ENCODE data around the gene CRIP2.
A peak's percentile ranks its signal among the peaks of the same experiment; 100 is the strongest.

CRIP2 gene

DNA sequence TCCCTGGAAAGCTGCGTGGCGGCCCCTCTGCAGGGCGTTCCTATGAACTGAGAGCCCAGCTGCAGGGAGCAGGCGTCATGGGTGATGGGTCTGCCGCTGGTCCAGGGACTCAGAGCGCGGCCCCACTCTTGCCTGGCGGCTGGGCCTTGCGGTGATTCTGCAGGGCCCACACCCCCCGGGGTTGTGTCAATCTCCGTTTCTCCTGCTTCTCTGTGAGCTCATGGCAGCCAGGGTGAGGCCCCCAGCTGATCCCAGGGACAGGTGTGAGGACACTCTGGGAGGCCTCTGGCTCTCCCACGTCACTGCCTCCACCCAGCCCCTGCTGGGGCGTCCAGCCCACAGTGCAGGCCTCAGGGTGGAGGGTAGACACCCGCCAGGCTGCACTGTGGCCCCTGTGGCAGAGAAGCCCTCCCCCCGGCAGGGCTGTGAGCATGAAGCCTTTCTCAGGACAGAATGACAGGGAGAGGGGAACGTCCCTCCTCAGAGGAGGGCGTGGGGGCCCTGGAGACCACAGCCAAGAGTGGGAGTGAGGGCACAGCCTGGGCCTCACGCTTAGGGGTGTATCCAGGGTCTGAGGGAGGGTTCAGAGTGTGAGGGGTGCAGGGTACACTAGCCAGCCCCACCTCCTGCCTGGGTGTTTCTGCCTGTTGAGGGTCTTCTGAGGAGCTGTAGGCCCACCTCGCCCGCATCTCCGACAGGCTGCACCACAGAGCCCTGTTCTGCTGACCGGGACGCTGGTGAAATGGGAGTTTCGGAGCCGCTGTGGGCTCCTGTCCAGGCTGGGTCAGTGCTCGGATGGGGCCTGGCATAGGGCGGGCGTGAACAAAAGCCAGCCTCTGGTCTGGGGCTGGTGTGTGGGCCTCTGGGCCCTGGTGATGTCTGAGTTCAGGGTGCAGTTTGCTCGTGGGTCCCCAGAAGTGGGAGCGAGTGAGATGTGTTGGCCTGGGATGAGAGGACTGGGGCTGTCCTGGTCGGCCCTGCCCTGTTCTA is 26.7 kb upstream of the CRIP2 start:
- TF ChIP-seq, protein P1, sequence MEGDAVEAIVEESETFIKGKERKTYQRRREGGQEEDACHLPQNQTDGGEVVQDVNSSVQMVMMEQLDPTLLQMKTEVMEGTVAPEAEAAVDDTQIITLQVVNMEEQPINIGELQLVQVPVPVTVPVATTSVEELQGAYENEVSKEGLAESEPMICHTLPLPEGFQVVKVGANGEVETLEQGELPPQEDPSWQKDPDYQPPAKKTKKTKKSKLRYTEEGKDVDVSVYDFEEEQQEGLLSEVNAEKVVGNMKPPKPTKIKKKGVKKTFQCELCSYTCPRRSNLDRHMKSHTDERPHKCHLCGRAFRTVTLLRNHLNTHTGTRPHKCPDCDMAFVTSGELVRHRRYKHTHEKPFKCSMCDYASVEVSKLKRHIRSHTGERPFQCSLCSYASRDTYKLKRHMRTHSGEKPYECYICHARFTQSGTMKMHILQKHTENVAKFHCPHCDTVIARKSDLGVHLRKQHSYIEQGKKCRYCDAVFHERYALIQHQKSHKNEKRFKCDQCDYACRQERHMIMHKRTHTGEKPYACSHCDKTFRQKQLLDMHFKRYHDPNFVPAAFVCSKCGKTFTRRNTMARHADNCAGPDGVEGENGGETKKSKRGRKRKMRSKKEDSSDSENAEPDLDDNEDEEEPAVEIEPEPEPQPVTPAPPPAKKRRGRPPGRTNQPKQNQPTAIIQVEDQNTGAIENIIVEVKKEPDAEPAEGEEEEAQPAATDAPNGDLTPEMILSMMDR (IDR thresholded peaks at IDR 0.05; ENCODE audit: low read depth, low read length, missing control alignments): no peak
- no peak overlapping the region for H3K4me3 ChIP-seq (replicated peaks; ENCODE audit: low read depth, low read length)
- DNase-seq (ENCODE audit: extremely low read depth, low read depth): no peak

DNA sequence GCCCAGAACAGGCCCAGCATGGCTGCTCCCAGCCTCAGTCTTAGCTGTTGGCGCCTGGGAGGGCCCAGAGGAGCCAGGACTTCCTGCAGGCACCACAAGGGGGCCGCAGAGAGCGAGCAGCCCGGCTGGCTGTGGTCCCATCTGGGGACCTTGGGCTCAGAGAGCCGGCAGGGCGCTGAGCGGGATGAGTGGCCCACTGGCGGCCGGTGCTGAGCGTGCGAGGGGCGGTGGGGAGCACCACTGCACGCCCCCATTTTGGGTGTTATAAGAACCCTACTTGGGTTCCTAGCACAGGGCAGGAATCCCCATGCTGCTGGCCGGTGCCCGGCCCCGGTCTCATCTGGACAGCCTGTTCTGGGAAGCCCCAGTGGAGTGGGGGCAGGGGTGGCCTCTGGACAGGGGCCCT is 25.9 kb upstream of the CRIP2 start:
- H3K4me3 ChIP-seq (replicated peaks; ENCODE audit: low read depth, low read length): no peak overlapping the region
- DNase-seq (ENCODE audit: extremely low read depth, low read depth): no peak
- TF ChIP-seq, protein P1 (IDR thresholded peaks at IDR 0.05; ENCODE audit: low read depth, low read length, missing control alignments): peak; percentile 82

DNA sequence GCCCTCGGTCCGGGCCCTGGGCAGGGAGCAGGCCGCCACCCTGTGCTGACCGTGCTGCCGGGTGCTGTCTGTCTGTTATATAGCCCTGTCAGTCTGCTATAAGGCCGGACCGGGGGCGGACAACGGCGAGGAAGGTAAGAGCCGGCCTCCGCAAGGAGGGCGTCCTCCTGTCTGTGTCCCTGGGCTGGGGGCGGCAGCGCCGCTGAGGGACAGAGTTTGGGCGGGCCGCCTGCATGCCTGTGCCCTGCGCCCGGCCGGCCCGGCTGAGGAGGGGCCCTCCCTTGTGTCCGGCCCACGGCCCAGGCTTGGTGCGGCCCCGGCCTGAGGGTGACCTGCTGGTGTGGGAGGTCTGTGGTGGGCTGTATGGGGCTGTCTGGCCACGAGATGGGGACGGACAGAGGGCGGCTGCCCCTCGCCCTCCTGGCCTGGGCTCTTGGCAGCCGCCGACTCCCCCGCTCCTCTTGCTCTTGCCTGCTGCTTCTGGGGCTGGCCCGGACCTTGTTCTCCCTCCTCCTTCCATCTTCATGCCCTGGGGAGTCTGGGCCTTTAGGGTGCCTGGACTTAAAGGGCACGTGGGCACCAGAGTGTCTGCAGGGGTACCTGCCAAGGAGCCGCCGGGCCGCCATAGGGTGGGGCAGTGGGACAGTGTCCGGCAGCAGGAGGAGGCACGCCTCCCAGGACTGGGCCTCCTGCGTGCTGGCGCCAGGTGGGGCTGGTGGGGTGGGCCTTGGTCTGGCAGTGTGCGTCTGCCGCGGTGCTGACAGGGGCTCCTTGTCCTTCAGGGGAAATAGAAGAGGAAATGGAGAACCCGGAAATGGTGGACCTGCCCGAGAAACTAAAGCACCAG is 25.1 kb upstream of the CRIP2 start:
- H3K4me3 ChIP-seq (replicated peaks; ENCODE audit: low read depth, low read length): no peak overlapping the region
- TF ChIP-seq, protein P1 (IDR thresholded peaks at IDR 0.05; ENCODE audit: low read depth, low read length, missing control alignments): no peak
- no peak for DNase-seq (ENCODE audit: extremely low read depth, low read depth)

DNA sequence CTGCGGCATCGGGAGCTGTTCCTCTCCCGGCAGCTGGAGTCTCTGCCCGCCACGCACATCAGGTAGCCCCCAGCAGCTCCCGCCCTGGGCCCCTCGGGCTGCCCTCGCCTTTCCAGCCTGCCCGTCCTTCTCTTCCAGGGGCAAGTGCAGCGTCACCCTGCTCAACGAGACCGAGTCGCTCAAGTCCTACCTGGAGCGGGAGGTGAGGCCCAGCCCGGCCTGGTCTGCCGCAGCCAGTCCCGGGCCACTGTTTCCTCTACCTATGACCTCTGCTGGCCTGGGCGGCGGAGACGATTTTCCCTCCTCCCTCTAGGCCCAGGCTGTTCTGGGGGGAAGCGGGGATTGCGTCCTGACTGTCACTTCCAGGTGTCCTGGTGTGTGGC is 24.5 kb upstream of the CRIP2 start:
- DNase-seq (ENCODE audit: extremely low read depth, low read depth): no peak
- TF ChIP-seq, protein P1 (IDR thresholded peaks at IDR 0.05; ENCODE audit: low read depth, low read length, missing control alignments): no peak
- H3K4me3 ChIP-seq (replicated peaks; ENCODE audit: low read depth, low read length): no peak overlapping the region

DNA sequence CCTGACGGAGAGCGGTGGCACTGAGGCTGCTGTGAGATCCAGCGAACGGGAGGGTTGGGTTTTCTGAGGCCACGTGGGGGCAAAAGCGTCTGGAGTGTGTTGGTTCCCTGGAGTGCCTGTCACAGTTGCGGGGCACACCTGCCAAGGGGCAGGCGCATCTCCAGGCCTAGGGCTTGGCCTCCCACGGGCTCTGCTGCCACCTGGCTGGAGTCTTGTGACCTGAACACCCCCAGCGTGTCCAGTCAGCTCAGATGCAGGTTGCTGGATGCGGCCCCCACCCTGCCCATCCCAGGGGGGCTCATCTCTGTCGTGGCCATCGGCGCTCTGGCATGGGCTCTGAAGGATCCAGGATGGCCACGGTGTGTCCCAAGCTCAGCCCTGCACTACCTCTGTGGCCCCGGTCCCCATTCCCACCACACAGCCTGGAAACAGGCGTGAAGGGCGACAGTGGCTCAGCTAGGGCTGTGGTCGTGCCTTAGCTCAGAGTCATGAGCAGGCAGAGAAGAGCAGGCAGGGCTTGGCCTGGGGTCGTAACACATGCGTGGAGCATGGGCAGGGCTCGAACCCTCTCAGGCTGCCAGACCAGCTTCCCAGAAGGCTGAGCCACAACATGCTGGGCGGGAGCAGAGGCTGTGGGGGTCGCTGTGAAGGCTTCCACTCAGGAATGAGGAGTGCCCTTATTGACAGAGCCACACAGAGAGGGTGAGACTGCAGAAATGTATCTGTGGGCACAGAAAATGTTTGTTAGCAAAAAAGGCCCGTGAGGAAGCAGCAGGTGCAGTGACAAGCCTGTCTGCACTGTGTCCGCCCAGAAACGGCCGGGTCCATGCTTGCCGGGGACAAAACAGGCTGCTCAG is 23.5 kb upstream of the CRIP2 start:
- no peak for DNase-seq (ENCODE audit: extremely low read depth, low read depth)
- H3K4me3 ChIP-seq (replicated peaks; ENCODE audit: low read depth, low read length): no peak overlapping the region
- TF ChIP-seq, protein P1 (IDR thresholded peaks at IDR 0.05; ENCODE audit: low read depth, low read length, missing control alignments): no peak

DNA sequence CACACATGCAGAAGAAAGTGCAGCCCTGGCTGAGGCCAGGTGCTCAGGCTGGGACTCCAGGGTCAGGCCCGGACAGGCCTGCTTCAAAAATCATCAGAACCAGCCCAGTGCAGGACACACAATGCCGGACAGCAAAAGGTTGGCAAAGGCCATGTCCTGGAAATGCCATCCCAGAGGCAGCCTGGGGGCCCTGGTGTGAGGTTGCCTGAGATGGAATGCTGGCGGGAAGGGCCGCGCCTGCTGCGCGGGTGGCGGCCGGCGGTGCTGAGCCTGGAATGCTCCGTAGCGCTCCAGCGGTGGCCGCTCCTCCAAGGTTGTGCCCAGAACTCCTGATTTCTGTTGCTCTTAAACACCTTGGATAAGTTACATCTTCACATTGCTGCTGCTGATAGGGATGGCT is 21.7 kb upstream of the CRIP2 start:
- DNase-seq (ENCODE audit: extremely low read depth, low read depth): no peak
- no peak overlapping the region for H3K4me3 ChIP-seq (replicated peaks; ENCODE audit: low read depth, low read length)
- TF ChIP-seq, protein P1 (IDR thresholded peaks at IDR 0.05; ENCODE audit: low read depth, low read length, missing control alignments): no peak
